ENCODE results near the gene TTYH3. TPM values are rescaled to one million over a fixed set of nuclear protein-coding genes. Genes with fewer than 3 reads are reported as not detected.

The TTYH3 gene
- total and polyA plus RNA-seq, 2 of the 13 experiments (the other 11 are each of a cell fraction or from before 2014, with no cell fraction given), result 26.3 to 50.0 TPM

DNA sequence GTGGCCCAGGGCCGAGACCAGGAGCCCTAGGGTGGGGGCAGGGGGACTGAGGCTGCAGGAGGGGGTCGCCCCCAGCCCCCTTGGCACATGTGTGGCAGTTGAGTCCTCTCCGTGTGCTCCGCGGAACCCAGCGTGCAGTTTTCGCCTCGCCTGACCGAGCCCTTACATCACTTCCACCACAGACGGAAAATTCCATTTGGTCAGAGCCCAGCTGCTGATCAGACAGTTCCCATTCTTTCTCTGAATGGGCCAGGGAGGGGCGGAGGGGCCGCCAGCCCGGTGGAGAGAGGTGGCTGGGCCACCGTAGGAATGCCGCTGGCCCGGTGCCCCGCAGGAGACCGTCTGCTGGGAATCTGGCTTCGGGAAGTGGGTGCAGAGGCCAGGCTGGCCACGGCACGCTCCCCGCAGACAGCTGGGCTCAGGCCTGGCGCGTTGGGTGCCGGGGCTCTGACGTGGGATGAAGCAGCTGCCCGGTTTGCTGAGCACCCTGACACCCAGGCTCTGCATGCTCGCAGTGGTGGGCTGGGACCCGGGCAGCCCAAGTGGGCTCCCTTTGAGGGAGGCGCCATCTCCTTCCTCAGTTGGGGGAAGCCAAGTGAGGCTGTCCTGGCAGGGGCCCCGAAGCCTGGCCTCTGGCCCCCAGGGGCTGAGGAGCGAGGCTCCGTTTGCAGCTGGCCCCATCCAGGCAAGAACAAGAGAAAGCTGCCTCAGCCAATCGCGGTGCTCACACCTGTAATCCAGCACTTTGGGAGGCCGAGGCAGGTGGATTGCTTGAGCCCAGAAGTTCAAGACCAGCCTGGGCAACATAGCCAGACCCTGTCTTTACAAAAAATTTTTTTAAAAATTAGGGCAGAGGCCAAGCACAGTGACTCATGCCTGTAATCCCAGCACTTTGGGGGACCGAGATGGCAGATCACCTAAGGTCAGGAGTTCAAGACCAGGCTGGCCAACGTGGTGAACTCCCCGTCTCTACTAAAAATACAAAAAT lies 9.9 kb downstream of the TTYH3 start (continued):
- TF ChIP-seq ZNF746 (CRISPR knock-in tag; IDR thresholded peaks at IDR 0.05) (0 out of 2 replicates have a peak, but pooled peaks have one; percentile 26), ZNF781 (CRISPR knock-in tag; IDR thresholded peaks at IDR 0.05; ENCODE audit: borderline replicate concordance, not compliant biosample characterization) (peak; percentile 36), ZNF713 (CRISPR knock-in tag; IDR thresholded peaks at IDR 0.05) (no peak), ZFAT (CRISPR knock-in tag; conservative IDR thresholded peaks at IDR 0.05) (no peak), RELA (CRISPR knock-in tag; IDR thresholded peaks at IDR 0.05) (peak; percentile 47; the same call in 1 of the 2 replicates), ZNF569 (CRISPR knock-in tag; IDR thresholded peaks at IDR 0.05; ENCODE audit: borderline replicate concordance) (no peak), NBN (conservative IDR thresholded peaks at IDR 0.05) (no peak), EHMT2 (IDR thresholded peaks at IDR 0.05; ENCODE audit: borderline replicate concordance, low read depth, low read length) (no peak), KAT8 (CRISPR knock-in tag; IDR thresholded peaks at IDR 0.05) (peak; percentile 66; the same call in 1 of the 2 replicates), ZNF138 (CRISPR knock-in tag; IDR thresholded peaks at IDR 0.05; ENCODE audit: low read depth) (peak; percentile 66; the same call in 1 of the 2 replicates), AKAP8 (CRISPR knock-in tag; IDR thresholded peaks at IDR 0.05) (peak; percentile 80), ZNF263 (CRISPR knock-in tag; IDR thresholded peaks at IDR 0.05) (0 out of 2 replicates have a peak, but pooled peaks have one; percentile 37), HNRNPL (IDR thresholded peaks at IDR 0.05; ENCODE audit: low read depth, low read length) (peak; percentile 93), U2AF1 (optimal IDR thresholded peaks at IDR 0.05; ENCODE audit: low read depth, low read length) (no peak)
- TF ChIP-seq, protein P1, sequence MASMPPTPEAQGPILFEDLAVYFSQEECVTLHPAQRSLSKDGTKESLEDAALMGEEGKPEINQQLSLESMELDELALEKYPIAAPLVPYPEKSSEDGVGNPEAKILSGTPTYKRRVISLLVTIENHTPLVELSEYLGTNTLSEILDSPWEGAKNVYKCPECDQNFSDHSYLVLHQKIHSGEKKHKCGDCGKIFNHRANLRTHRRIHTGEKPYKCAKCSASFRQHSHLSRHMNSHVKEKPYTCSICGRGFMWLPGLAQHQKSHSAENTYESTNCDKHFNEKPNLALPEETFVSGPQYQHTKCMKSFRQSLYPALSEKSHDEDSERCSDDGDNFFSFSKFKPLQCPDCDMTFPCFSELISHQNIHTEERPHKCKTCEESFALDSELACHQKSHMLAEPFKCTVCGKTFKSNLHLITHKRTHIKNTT (CRISPR knock-in tag; IDR thresholded peaks at IDR 0.05), result no peak
- TF ChIP-seq, protein P2, sequence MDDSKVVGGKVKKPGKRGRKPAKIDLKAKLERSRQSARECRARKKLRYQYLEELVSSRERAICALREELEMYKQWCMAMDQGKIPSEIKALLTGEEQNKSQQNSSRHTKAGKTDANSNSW (CRISPR knock-in tag; IDR thresholded peaks at IDR 0.05; ENCODE audit: borderline replicate concordance), result no peak
- TF ChIP-seq, protein P3, sequence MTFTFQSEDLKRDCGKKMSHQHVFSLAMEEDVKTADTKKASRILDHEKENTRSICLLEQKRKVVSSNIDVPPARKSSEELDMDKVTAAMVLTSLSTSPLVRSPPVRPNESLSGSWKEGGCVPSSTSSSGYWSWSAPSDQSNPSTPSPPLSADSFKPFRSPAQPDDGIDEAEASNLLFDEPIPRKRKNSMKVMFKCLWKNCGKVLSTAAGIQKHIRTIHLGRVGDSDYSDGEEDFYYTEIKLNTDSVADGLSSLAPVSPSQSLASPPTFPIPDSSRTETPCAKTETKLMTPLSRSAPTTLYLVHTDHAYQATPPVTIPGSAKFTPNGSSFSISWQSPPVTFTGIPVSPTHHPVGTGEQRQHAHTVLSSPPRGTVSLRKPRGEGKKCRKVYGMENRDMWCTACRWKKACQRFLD (CRISPR knock-in tag; IDR thresholded peaks at IDR 0.05; ENCODE audit: borderline replicate concordance), result no peak
- TF ChIP-seq, protein P4, sequence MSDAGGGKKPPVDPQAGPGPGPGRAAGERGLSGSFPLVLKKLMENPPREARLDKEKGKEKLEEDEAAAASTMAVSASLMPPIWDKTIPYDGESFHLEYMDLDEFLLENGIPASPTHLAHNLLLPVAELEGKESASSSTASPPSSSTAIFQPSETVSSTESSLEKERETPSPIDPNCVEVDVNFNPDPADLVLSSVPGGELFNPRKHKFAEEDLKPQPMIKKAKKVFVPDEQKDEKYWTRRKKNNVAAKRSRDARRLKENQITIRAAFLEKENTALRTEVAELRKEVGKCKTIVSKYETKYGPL (CRISPR knock-in tag; IDR thresholded peaks at IDR 0.05), result no peak
- TF ChIP-seq, protein P5, sequence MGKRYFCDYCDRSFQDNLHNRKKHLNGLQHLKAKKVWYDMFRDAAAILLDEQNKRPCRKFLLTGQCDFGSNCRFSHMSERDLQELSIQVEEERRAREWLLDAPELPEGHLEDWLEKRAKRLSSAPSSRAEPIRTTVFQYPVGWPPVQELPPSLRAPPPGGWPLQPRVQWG (CRISPR knock-in tag; IDR thresholded peaks at IDR 0.05; ENCODE audit: borderline replicate concordance, low read depth), result no peak
- TF ChIP-seq, protein P6, sequence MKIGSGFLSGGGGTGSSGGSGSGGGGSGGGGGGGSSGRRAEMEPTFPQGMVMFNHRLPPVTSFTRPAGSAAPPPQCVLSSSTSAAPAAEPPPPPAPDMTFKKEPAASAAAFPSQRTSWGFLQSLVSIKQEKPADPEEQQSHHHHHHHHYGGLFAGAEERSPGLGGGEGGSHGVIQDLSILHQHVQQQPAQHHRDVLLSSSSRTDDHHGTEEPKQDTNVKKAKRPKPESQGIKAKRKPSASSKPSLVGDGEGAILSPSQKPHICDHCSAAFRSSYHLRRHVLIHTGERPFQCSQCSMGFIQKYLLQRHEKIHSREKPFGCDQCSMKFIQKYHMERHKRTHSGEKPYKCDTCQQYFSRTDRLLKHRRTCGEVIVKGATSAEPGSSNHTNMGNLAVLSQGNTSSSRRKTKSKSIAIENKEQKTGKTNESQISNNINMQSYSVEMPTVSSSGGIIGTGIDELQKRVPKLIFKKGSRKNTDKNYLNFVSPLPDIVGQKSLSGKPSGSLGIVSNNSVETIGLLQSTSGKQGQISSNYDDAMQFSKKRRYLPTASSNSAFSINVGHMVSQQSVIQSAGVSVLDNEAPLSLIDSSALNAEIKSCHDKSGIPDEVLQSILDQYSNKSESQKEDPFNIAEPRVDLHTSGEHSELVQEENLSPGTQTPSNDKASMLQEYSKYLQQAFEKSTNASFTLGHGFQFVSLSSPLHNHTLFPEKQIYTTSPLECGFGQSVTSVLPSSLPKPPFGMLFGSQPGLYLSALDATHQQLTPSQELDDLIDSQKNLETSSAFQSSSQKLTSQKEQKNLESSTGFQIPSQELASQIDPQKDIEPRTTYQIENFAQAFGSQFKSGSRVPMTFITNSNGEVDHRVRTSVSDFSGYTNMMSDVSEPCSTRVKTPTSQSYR (CRISPR knock-in tag; IDR thresholded peaks at IDR 0.05; ENCODE audit: borderline replicate concordance), result no peak; the same call in 1 of the 2 replicates

Measured in HepG2 (cell line).